Activated T-cell treated with anti-CD3 and anti-CD28 coated beads for 48 hours (primary cell): ENCODE results near the gene C17orf50.

ENCODE experiments used
- DNase-seq: peaks from one replicate; pipeline ENCODE4 v3.0.0-alpha.2; 2020; ENCODE audit warnings: low read depth

C17orf50 gene

DNA sequence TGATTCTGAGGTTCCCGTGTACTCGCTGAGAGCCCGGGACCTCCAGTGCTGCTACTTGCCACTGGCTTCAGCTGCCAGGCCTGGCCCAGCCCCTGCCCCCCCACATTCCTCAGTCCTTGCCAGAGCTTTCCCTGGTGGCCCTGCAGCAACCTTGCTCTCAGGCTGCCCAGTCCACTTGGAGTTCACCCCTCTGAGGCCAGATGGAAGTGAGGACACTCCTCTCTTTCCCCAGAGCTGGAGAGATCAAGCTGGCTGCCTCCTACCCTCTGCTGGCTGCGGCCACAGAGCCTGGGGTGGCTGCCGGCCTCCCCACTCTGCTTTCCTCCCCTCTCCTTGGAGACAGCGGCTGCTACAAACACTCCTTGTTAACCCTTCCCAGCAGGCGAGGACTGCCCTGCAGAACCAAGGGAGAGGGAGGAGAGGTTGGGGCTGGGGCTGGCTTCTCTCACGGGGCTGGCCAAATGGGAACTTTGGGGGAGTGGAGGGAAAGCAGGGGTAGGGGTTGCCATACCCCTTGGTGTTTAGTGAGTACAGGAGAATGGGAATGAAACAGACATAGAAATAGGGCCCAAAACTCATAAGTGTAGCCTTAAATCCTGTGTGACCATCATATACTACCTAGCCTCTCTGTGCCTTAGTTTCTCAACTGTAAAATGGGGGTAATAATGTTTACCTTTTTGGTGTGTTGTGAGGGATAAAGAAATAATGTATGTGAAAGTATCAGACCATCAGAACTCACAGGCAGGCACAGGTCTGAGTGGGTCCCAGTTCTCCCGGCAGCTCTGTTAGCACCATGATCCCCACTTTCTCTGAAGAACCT is 7.5 kb upstream of the C17orf50 start, which contains the start of gene GAS2L2:
Gene GAS2L2 (minus strand): TSS at position 295 of the 820 bp plus-strand sequence. CDS start 389 bp downstream, outside the sequence.
- no peak for DNase-seq

DNA sequence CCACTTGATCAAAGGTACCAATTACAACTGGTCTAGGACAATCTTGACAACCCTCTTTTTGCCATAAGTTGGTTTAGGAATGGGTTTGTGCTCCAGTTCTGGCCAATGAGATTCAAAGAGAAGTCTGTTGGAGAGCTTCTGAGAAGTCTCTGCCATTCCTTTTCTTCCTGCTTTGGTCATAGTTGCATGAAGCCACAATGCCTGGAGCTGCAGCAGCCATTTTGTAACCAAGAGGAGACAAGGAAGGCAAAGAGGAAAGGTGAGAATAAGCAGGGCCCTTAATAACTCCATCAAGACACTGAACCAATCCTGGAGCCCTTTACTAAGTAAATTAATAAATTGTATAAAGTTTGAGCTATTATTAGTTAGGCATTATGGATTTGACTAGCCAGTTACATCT is 3.4 kb upstream of the C17orf50 start:
- no peak for DNase-seq

DNA sequence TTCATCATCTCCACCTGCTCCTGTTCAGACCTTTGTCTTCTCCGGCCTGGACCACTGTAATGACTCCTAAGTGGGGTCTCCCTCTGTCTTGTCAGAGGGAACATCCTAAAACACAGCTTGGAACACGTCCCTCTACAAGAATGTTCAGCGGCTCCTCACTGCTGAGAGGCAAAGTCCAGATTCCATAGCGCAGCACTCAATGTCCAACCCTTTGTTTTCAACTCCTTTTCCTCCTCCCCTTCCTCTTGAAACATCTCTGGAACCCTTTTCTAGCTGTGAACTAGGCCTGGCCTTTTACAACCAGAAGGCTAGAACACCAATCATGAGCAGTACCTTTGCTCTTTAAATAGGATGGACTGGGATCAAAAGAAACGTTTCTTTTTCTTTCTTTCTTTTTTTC is 914 bp downstream of the C17orf50 start:
- no peak for DNase-seq

DNA sequence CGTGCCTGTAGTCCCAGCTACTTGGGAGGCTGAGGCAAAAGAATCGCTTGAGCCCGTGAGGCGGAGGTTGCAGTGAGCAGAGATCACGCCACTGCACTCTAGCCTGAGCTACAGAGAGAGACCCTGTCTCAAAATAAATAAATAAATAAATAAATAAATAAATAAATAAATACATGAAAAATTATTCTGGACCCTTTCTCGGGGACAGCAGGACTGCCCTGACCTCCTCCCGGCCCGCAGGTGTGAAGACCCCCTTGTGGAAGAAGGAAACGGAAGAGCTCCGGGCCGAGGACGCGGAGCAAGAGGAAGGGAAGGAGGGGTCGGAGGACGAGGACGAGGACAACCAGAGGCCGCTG is 3.1 kb downstream of the C17orf50 start:
- no peak for DNase-seq

DNA sequence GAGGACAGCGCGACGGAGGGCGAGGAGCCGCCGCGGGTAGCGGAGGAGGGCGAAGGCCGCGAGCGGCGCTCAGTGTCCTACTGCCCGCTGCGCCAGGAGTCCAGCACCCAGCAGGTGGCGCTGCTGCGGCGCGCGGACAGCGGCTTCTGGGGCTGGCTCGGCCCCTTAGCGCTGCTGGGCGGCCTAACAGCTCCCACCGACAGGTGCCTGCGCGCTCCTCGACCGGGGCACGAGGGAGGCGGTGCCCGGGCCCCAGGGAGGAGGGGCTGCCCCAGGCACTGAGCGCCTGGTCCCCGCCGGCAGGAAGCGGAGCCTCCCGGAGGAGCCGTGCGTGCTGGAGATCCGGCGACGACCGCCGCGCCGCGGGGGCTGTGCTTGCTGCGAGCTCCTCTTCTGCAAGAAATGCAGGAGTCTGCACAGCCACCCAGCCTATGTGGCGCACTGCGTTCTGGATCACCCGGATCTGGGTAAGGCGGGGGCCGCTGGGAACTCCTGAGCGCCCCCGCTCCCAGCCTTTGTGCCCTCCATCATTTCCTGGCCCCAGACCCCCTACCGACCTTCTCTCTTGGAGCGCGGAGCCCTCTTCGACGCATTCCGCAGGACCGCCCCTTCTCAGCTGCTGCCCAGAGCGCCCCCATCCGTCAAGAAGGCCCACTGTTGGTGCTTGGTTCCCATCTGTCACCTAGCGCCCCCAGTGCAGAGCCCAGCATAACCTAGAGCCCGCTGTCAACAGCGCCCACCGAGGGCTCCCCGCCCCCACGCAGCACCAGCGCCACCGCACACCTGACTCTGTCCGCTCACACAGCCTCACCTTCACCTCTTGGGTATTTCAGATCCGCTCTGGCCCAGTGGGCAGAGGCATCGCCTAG is 3.7 kb downstream of the C17orf50 start:
- peak; percentile 92 for DNase-seq

DNA sequence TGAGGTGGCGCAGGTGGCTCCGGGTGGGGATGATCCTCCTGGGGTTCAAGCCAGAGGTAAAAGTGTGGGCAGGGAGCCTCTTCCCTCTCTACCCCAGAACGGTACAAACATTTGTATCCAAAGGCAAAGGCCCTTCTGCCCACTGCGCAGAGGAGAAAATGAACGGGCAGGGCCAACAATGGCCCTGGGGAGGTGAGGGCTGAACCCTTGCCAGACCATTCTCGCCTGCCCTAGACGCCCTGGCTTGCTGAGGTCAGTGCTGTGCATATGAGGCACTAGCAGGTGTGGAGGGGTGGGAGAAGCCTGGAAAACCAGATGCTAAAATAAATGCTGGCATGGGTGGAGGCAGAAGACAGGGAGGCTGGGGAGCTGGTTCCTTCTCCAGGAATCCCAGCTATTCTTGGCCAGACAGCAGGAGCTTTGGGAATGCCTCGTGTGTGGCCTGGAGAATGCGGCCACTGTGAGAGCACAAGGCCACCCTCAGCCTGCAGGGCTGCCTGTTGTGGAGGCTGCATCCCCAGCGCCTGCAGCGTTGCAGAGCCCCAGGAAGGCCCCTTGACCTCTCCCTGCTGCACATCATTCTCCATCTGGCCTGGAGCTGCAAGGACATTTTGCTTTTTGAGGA is 4.5 kb downstream of the C17orf50 start:
- DNase-seq = no peak

DNA sequence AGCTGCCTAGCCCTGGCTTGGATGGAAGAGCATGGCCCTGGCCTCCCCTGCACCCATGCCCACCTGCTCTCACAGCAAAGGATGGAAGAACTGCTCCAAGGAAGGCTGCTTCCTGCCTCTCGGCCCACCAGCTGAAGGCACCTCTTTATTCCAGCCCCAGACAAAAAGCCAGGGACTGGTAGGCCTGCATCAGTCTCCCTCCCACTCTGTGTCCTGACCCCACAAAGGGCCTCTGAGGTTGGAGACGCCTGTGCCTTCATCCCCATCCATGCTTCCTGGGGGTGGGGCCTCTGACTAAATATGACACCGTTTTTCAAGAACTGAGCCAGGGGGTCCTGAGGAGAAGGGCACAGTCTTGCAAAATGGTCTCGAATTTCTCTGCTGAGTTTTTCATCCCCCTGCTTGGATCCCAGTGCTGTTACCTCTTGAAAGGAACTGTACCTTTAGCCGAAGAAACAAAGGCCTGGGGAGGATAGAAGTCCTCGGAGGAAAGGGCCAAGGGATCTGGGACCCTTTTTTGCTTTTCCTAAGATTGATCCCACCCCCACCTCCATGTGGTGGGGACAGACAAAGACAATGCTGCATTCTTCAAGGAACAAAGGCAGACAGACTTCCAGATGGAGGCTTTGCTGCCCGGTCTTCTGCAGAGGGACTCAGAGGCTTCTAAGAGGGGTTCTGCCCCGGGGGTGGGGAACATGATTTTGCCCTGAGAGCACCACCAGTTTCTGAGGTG is 5.2 kb downstream of the C17orf50 start:
- DNase-seq = no peak

DNA sequence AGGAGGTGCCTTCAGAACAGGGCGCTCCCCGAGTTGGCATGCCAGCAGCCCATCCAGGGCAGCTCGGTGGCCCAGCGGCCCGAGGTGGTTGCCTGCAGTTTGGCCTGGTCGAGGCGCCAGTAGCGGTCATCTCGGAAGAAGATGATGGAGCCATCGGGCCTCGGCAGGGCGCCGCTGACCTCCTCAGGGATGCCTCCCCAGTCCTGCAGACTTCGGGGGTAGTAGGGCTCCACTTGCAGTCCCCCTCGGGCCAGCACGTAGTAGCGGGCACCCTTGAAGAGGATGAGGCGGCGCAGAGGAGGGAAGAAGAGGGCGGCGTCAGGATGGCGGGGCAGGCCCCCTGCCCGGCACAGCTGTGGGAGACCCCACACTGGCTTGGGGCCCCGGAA is 5.8 kb downstream of the C17orf50 start:
- no peak for DNase-seq

DNA sequence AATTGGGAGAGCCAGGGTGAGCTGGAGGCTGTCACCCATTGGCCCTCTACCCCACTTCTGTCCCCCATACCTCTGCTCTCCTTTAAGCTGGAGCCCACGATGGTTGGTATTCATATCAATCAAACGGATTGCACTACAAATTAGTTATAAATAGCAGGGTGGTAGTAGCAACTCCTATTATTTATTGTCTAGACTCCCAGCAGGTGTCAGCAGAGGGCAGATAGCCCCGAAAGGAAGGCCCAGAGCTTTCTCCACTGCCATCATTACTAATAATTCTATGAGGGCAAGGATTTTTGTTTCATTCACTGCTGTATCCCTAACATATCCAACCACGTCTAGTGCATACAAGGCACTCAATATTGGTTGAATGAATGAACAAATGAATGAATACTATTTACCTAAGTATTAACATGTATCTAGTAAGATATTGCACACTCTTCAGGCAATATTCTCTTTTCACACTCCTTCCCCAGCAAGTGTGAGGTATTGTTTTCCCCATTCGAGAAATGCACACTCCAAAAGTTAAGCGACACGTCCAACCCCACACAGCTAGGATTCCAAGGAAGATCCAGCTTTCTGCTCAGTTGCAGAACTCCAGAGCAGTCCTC is 6.3 kb downstream of the C17orf50 start:
- no peak for DNase-seq

DNA sequence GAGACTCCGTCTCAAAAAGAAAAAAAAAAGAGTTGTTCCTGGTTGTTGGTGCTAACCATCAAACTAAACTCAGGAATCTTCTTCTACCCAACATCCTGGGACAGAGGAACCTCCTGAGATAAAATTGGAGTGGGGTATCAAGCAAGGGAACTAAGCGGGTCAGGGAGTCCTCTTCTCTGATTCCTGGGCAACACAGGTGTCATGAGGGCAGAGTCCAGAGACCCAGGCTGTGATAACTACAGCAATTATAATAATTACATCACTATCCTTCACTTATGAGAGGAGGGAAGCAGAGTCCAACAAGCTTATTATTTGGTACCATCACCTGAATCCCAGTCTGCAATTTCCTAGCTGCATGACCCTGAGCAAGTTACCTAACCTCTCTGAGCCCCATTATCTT is 8.1 kb downstream of the C17orf50 start:
- DNase-seq = no peak

DNA sequence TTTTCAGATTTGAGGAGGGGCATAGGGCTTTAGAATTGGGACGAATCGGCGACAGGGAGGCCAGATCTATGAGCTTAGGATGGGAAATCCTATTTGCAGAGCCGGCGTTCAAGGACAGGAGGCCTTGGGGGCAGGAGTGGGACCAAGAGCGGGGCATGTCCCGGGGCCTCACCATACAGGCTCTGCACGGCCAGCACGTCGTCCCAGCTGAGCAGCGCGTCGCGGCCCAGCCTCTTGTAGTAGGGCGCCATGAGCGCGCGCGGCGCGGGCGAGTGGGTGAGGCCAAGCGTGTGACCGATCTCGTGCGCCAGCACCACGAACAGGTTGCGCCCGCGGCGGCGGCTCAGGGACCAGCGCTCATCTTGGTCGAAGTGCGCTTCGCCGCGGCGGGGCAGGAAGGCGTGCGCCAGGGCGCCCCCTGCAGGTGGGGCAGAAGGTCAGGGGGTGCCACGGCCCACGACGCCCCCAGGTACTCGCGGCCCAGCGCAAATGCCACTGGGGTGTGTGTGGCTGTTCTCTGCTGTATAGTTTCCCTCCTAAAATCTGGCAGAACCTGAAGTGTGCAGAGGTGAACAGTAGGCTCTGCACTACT is 9.3 kb downstream of the C17orf50 start:
- DNase-seq = no peak

DNA sequence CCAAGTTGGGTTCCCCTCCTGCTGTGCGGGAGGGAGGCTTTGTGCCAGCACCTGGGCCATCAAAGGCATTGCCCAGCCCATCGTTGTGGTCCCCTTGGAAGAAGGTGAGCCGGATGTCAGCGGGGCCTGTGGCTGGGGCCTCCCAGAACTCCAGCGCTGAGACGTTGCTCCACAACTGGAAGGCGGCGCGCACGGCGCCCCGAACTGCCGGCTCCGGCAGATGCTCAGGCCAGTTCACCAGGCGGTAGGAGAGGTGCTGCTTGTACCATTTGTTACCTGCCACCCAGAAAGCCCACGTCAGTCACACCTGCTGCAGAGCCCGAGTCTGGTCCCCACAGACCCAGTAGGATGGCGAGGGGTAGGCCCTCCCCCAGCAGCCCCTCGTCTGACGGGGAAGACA is 12.4 kb downstream of the C17orf50 start:
- DNase-seq = no peak

DNA sequence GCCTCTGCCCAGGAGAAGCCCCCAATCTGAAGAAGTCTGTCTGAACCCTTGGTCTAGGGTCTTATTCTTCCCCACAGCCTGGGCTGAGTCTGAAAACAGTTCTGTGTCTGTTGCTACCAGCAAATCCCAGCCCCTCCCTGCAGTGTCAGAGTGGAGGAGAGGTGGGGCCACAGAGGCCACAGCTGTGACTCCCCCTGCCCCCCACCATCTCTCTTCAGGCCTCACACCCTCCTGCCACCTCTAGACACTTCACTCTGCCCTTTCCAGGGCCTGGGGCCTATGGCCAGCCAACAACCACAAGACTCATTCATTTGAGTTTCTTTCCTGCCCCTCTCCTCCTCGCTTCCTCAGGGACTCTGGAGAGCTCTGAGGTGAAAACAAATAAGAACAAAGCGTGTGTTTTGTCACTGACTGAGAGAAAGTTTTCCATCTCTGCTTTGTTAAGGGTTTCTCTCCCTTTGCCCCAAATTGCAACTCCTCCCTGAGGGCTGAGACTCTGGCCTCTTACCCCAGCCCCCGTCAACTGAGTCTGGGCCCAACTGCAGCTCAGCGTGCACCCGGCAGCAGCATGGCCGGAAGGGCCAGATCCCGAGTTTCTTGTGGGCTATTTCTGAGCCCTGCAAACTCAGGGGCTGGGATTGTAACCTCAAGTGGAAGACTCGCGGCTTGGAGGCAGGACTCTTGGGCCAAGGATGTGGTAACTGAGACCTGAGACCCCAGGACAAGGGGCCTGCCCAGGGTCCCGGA is 13.2 kb downstream of the C17orf50 start:
- no peak for DNase-seq

DNA sequence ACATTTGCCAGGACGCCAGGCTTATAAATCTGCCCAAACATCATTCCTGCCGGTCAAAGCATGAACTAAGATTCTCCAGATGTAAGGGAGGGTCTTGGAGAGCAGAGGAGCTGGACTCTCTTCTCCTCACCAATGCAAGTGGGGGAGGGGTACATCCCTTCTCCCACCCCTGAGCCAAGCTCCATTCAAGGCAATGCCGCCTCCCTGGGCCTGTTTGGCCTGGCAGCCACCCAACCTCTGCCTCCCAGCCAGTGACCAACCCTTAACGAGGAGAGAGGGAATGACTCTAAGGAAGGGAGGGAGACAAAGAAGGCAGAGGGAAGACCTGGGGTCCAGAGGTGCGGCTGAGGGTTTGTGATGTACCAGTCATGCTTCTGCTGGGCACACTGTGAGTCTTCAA is 13.8 kb downstream of the C17orf50 start:
- no peak for DNase-seq

DNA sequence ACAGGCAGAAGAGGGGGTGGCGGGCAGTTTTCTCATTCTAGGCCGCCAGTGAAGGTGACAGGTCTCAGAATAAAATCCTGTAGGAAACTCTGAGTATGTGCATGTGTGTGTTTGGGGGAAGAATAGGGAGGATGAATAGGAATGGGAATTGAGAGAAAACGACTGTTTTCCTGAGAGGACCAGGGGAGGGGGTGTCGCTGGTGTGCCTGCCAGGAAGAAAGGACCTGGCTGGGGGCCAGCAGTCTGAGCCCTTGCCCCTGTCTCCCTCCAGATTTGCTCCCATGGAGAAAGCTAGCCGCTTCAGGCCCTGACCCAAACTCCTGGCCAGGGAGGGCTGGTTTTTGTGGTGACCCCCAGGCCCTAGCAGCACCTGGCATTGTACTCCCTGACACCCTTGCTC is 14.4 kb downstream of the C17orf50 start:
- DNase-seq = no peak

DNA sequence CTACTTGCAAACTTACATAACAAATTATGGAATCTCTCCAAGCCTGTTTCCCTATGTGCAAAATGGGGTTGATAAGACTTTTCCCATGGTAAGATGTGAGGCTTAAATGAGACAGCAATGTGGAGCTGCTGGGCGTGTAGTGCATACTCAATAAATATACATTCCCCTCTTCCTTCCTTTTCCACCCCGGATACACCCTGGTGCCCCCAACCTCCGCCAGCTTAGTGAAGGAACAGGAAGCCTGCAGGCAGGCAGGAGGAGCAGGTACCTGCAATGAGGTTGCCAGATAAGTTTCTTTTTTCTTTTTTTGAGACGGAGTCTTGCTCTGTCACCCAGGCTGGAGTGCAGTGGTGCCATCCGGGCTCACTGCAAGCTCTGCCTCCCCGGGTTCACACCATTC is 14.9 kb downstream of the C17orf50 start:
- no peak for DNase-seq

DNA sequence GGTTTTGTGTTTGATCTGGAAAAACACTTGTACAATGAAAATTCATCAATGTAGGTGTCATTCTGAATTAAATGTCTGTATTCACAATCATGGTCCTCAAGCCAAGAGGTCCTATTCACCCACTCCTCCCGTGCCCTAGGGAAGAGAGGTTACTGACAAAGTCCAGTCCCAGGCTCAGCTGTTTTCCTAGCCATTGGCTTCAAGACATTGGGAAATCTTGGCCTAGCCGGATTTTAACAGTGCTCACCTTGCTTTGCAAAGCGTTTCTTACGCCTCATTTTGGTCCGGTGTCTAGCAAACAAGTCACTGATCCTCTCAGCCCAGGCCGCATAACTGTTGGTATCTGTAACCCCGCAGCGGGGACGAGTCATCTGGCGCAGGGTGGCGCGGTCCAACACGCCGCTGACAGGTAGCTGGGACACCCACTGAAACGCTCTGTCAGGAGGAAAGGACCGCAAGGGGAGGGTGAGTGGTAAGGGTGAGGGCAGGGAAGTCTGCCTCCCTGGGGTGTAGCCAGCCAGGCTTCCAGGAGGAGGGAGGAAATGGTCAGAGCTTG is 18.0 kb downstream of the C17orf50 start:
- DNase-seq = no peak

DNA sequence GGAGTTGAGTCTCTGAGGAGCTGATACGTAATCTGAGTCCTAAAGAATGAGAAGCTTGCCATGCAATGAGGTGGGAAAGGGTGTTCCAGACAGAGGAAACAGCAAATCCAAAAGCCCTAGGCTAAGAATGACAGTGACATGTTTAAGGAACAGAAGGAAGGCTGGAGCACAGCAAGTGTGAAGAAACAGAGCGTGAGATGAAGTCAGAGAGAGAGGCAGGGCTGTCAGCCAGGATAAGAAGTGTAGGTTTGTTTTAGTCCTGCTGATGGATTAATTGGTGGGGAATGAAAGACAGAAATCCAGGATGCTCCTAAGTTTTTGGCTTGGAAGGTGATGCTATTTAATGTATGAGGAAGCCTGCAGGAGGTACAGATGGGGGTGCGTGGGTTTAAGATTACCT is 20.3 kb downstream of the C17orf50 start:
- no peak for DNase-seq

DNA sequence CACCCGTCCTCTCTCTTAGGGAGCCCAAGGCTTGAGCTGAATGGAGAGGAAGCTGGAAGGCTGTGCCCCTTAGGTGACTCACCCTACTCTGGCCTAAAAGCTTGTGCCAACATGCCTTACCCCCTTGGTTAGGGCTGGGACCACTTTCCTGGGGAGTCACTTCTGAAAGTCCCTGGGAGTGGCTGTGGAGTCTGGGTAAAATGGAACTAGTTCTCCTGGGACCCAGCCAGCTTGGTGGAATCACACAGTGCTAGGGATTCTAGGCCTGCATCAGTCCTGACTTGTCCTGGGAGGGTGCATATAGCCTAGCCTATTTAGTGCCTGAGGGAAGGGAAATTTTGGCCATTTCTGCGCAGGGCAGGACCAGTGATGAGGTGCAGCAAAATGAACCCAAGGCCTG is 24.2 kb downstream of the C17orf50 start:
- DNase-seq = no peak

DNA sequence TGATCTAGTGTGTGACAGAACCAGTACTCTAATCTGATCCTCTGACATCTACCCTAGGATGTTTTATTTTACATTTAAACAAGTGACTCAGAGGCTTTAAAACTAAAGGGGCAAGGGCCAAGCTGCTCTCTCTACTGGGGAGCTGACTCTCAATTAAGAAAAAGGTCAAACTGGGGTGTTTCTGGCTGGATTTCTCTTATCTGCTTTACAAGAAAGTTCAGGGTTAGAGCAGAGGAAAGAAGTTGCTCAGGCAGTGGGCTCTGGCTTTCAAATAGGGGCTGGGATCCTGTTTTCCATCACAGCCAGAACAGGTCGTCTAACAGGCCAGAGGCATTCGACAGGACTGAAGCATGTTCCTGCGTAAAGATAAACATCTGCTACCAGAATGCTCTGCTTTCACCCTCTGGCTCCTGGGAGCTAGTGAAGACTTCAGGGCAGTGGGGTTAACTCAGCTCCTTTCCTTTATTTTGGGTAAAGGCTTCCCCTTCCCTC is 26.3 kb downstream of the C17orf50 start:
- no peak for DNase-seq
